ENCODE results near the gene BTG2. TPM values are rescaled to one million over a fixed set of nuclear protein-coding genes. Genes with fewer than 3 reads are reported as not detected.

Gene BTG2
- total RNA-seq, 3 donors from 2014 or later (not counting 1 experiment from before 2014, with no cell fraction given): 499 to 1,024 (median 851) TPM

- Histone ChIP-seq H3K4me3 (ENCODE audit: low read length) (no peak overlapping the region), H3K27ac (ENCODE audit: low read length) (peak overlapping the region; percentile 95), H3K4me1 (ENCODE audit: control insufficient read depth, insufficient read depth, low read length) (peaks cover 87% of the 10 kb centered on the region), H3K27me3 (ENCODE audit: control insufficient read depth, insufficient read depth, low read length) (no peaks in the 10 kb centered on the region), H3K36me3 (ENCODE audit: control insufficient read depth, insufficient read depth, low read length) (no peaks in the 10 kb centered on the region), H3K9me3 (ENCODE audit: control insufficient read depth, insufficient read depth, low read length) (no peaks in the 10 kb centered on the region)
- H3K9me3 Mint-ChIP-seq: no peaks in the 10 kb centered on the region
- no peaks in the 10 kb centered on the region for H3K36me3 Mint-ChIP-seq
- H3K4me1 Mint-ChIP-seq: peaks cover 87 to 92% of the 10 kb centered on the region in 2 donors
- H3K27me3 Mint-ChIP-seq (ENCODE audit: low read depth in 2 of 2): no peaks in the 10 kb centered on the region
- intact Hi-C loops (cut with micrococcal nuclease): loop anchor here (10.0 kb wide), 1 partner anchor 1961 kb away; no protein-coding TSS in a partner anchor
- peak overlapping the region; percentile 94 to 99 for H3K27ac Mint-ChIP-seq
- WGBS (ENCODE audit: insufficient coverage): 79% methylated on average over 2 of the region's 3 CpGs
- peak overlapping the region; percentile 52 for H3K4me3 Mint-ChIP-seq
- DNase-seq: no peak
- TF ChIP-seq CTCF (IDR thresholded peaks at IDR 0.05): no peak
- no peak for ATAC-seq
Measured at GRCh38 chr1:203323587-203323986, 18.3 kb downstream of the BTG2 start.

- no peaks in the 10 kb centered on the region for H3K27me3 Mint-ChIP-seq (ENCODE audit: low read depth in 2 of 2)
- peak overlapping the region; percentile 94 to 99 for H3K27ac Mint-ChIP-seq
- ATAC-seq (no peak), DNase-seq (peak in 1 of 2 donors; percentile 87)
- H3K9me3 ChIP-seq (ENCODE audit: control insufficient read depth, insufficient read depth, low read length): no peaks in the 10 kb centered on the region
- H3K36me3 ChIP-seq (ENCODE audit: control insufficient read depth, insufficient read depth, low read length): no peaks in the 10 kb centered on the region
- peak overlapping the region; percentile 95 for H3K27ac ChIP-seq (ENCODE audit: low read length)
- H3K36me3 Mint-ChIP-seq: no peaks in the 10 kb centered on the region
- no peak overlapping the region for H3K4me3 ChIP-seq (ENCODE audit: low read length)
- H3K4me3 Mint-ChIP-seq: peak overlapping the region; percentile 61
- intact Hi-C loops (cut with micrococcal nuclease): loop anchor here (10.0 kb wide), 1 partner anchor 1960 kb away; no protein-coding TSS in a partner anchor
- peaks cover 84 to 91% of the 10 kb centered on the region in 2 donors for H3K4me1 Mint-ChIP-seq
- H3K4me1 ChIP-seq (ENCODE audit: control insufficient read depth, insufficient read depth, low read length): peaks cover 89% of the 10 kb centered on the region
- WGBS (ENCODE audit: insufficient coverage): 46% methylated on average over 13 of the region's 15 CpGs
- H3K9me3 Mint-ChIP-seq: no peaks in the 10 kb centered on the region
- H3K27me3 ChIP-seq (ENCODE audit: control insufficient read depth, insufficient read depth, low read length): no peaks in the 10 kb centered on the region
- no peak for TF ChIP-seq CTCF (IDR thresholded peaks at IDR 0.05)
Measured at GRCh38 chr1:203324105-203325025, 19.0 kb downstream of the BTG2 start.

- Mint-ChIP-seq H3K4me1 (peaks cover 84 to 88% of the 10 kb centered on the region in 2 donors), H3K36me3 (no peaks in the 10 kb centered on the region), H3K4me3 (peak overlapping the region; percentile 61), H3K27me3 (ENCODE audit: low read depth in 2 of 2) (no peaks in the 10 kb centered on the region), H3K27ac (peak overlapping the region; percentile 94 to 99), H3K9me3 (no peaks in the 10 kb centered on the region)
- no peak for TF ChIP-seq CTCF (IDR thresholded peaks at IDR 0.05)
- Histone ChIP-seq H3K4me3 (ENCODE audit: low read length) (peak overlapping the region; percentile 17), H3K27me3 (ENCODE audit: control insufficient read depth, insufficient read depth, low read length) (no peaks in the 10 kb centered on the region), H3K9me3 (ENCODE audit: control insufficient read depth, insufficient read depth, low read length) (no peaks in the 10 kb centered on the region), H3K4me1 (ENCODE audit: control insufficient read depth, insufficient read depth, low read length) (peaks cover 85% of the 10 kb centered on the region), H3K27ac (ENCODE audit: low read length) (peak overlapping the region; percentile 95), H3K36me3 (ENCODE audit: control insufficient read depth, insufficient read depth, low read length) (no peaks in the 10 kb centered on the region)
- DNase-seq (peak; percentile 62 to 83), ATAC-seq (peak in 2 of 3 donors; percentile 24 to 31)
- WGBS (ENCODE audit: insufficient coverage): 10% methylated on average over 5 of the region's 5 CpGs
- intact Hi-C loops (cut with micrococcal nuclease): loop anchor here (10.0 kb wide), 1 partner anchor 1960 kb away; no protein-coding TSS in a partner anchor
Measured at GRCh38 chr1:203325026-203325417, 19.7 kb downstream of the BTG2 start.

Measured in natural killer cell (primary cell).